Upper lobe of left lung (tissue), 4 donors: ENCODE data around the gene SP7.

Experiments used
- CTCF ChIP-seq, 6 experiments: fragments of 450-650 bp in 4 of 6; fragments of 200-600 bp in 2 of 6; sonication (generic) in 2 of 6; IDR thresholded peaks; one replicate each; pipeline ENCODE4 v1.5.1; 2016 to 2019; ENCODE audit warnings: antibody characterized with exemption in 6 of 6
- EP300 ChIP-seq, 4 donors: sonication (generic); formaldehyde crosslinking; IDR thresholded peaks; one replicate each; pipeline ENCODE4 v1.5.1; 2017; ENCODE audit warnings: antibody characterized with exemption in 4 of 4, control low read depth in 2 of 4
- POLR2A ChIP-seq, 4 donors: fragments of 450-650 bp; IDR thresholded peaks; one replicate each; pipeline ENCODE4 v1.5.1; 2016 to 2017; ENCODE audit warnings: antibody characterized with exemption in 4 of 4, mild to moderate bottlenecking in 2 of 4
- POLR2AphosphoS5 ChIP-seq, 2 donors: sonication (generic); formaldehyde crosslinking; IDR thresholded peaks; one replicate each; pipeline ENCODE4 v1.5.1; 2017; ENCODE audit warnings: antibody characterized with exemption in 2 of 2

- TF ChIP-seq CTCF (IDR thresholded peaks at IDR 0.05) (no peak), POLR2AphosphoS5 (IDR thresholded peaks at IDR 0.05) (no peak), POLR2A (IDR thresholded peaks at IDR 0.05) (no peak), EP300 (IDR thresholded peaks at IDR 0.05) (no peak)
These were observed 2.9 kb downstream of the SP7 start for GRCh38 chr12:53333289-53333688.
